ENCODE results near the gene CFAP221. TPM values are rescaled to one million over a fixed set of nuclear protein-coding genes. Genes with fewer than 3 reads are reported as not detected.

The CFAP221 gene
- polyA plus RNA-seq, 1 donor (not counting 4 experiments of a cell fraction or from before 2014, with no cell fraction given), result not detected

DNA sequence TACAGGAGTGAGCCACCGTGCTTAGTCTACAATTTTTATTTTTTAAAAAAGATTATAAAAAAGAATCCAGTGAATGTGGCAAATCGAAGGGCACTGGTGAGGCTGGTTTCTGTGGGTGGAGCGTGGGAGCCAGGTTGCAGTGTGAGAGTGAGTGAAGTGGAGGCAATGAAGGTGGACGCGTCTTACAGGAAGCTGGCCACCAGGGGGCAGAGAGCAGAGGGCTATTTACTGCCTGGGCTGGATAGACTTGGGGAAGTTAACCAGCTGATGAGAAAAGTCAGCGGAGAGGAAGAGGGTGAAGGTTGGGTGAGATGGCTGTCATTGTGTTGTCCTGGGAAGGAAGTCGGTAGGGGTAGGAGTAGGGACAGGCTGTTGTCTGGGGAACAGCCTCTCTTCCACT is 26.8 kb upstream of the CFAP221 start:
- Histone ChIP-seq H3K4me2 (ENCODE audit: control insufficient read depth, extremely low read depth, insufficient read depth, low read depth, low read length) (no peak overlapping the region), H3K4me1 (ENCODE audit: control insufficient read depth, extremely low read depth, insufficient read depth, low read length) (no peaks in the 10 kb centered on the region), H4K20me1 (ENCODE audit: control insufficient read depth, extremely low read depth, insufficient read depth, low read length) (no peaks in the 10 kb centered on the region), H3K27me3 (ENCODE audit: control insufficient read depth, extremely low read depth, insufficient read depth, low read length) (peaks cover 8% of the 10 kb centered on the region), H3K9me3 (ENCODE audit: control insufficient read depth, low read depth, low read length) (no peaks in the 10 kb centered on the region), H3K9me1 (ENCODE audit: control insufficient read depth, extremely low read depth, insufficient read depth, low read length) (no peaks in the 10 kb centered on the region), H3K79me2 (ENCODE audit: control insufficient read depth, insufficient read depth, low read length) (no peaks in the 10 kb centered on the region), H3K27ac (ENCODE audit: control insufficient read depth, insufficient read depth, low read length) (no peak overlapping the region), H3K4me3 (ENCODE audit: control insufficient read depth in 2 of 3, extremely low read depth in 1 of 3, insufficient read depth in 2 of 3, low read depth in 1 of 3, low read length in 3 of 3) (no peak overlapping the region), H3K36me3 (ENCODE audit: control insufficient read depth in 2 of 2, extremely low read depth in 1 of 2, insufficient read depth in 2 of 2, low read length in 2 of 2) (no peaks in the 10 kb centered on the region), H3K9ac (ENCODE audit: control insufficient read depth, extremely low read depth, insufficient read depth, low read length) (no peak overlapping the region), H2AFZ (ENCODE audit: control insufficient read depth, low read length) (no peak overlapping the region)
- FAIRE-seq (no peak), DNase-seq (ENCODE audit: low read depth, low spot score) (no peak)
- TF ChIP-seq EZH2 (IDR thresholded peaks at IDR 0.05; ENCODE audit: low read length), result no peak
- peak; percentile 68 to 89 (median 76) for TF ChIP-seq CTCF (optimal IDR thresholded peaks at IDR 0.05 in 1 of 3, IDR thresholded peaks at IDR 0.05 in 1 of 3, conservative IDR thresholded peaks at IDR 0.05 in 1 of 3; ENCODE audit: extremely low read depth in 1 of 3, insufficient read depth in 2 of 3, low read length in 3 of 3)
- dilution Hi-C loops (cut with MboI; ENCODE audit: extremely low pct_ligation_motif_present, low sequenced_read_pairs), result no loop called here

- FAIRE-seq, result no peak
- H3K4me1 ChIP-seq (ENCODE audit: control insufficient read depth, extremely low read depth, insufficient read depth, low read length), result no peaks in the 10 kb centered on the region
Observed at GRCh38 chr2:119518401-119519056, 25.7 kb upstream of the CFAP221 start.

More at GRCh38 chr2:119518401-119519056, 25.7 kb upstream of the CFAP221 start:
- H3K79me2 ChIP-seq (ENCODE audit: control insufficient read depth, insufficient read depth, low read length), result no peaks in the 10 kb centered on the region
- no peaks in the 10 kb centered on the region for H3K9me1 ChIP-seq (ENCODE audit: control insufficient read depth, extremely low read depth, insufficient read depth, low read length)
- dilution Hi-C loops (cut with MboI; ENCODE audit: extremely low pct_ligation_motif_present, low sequenced_read_pairs), result no loop called here
- H4K20me1 ChIP-seq (ENCODE audit: control insufficient read depth, extremely low read depth, insufficient read depth, low read length), result no peaks in the 10 kb centered on the region
- no peaks in the 10 kb centered on the region for H3K36me3 ChIP-seq (ENCODE audit: control insufficient read depth in 2 of 2, extremely low read depth in 1 of 2, insufficient read depth in 2 of 2, low read length in 2 of 2)
- TF ChIP-seq EZH2 (IDR thresholded peaks at IDR 0.05; ENCODE audit: low read length) (no peak), CTCF (optimal IDR thresholded peaks at IDR 0.05 in 1 of 3, IDR thresholded peaks at IDR 0.05 in 1 of 3, conservative IDR thresholded peaks at IDR 0.05 in 1 of 3; ENCODE audit: extremely low read depth in 1 of 3, insufficient read depth in 2 of 3, low read length in 3 of 3) (no peak)
- no peaks in the 10 kb centered on the region for H3K9me3 ChIP-seq (ENCODE audit: control insufficient read depth, low read depth, low read length)
- H2AFZ ChIP-seq (ENCODE audit: control insufficient read depth, low read length), result no peak overlapping the region
- no peak overlapping the region for H3K4me3 ChIP-seq (ENCODE audit: control insufficient read depth in 2 of 3, extremely low read depth in 1 of 3, insufficient read depth in 2 of 3, low read depth in 1 of 3, low read length in 3 of 3)
- H3K9ac ChIP-seq (ENCODE audit: control insufficient read depth, extremely low read depth, insufficient read depth, low read length), result no peak overlapping the region
- H3K27me3 ChIP-seq (ENCODE audit: control insufficient read depth, extremely low read depth, insufficient read depth, low read length), result peaks cover 18% of the 10 kb centered on the region
- H3K27ac ChIP-seq (ENCODE audit: control insufficient read depth, insufficient read depth, low read length), result no peak overlapping the region
- no peak overlapping the region for H3K4me2 ChIP-seq (ENCODE audit: control insufficient read depth, extremely low read depth, insufficient read depth, low read depth, low read length)
- DNase-seq (ENCODE audit: low read depth, low spot score), result no peak

Data from keratinocyte (primary cell).